GM12878 (cell line): ENCODE measurements around the gene SRXN1. TPM values are rescaled to one million over a fixed set of nuclear protein-coding genes. Genes with fewer than 3 reads are reported as not detected.

Source experiments
- ATAC-seq: fragments of 200-7000 bp; cut with Tn5 transposase; 3 replicates; pipeline ENCODE4 v1.9.1; 2020; ENCODE audit warnings: mild to moderate bottlenecking, moderate library complexity
- BruUV-seq: library from RNA; stranded (reverse); fragments of 400-500 nt; replicated peaks from 2 replicates; lab custom pipeline; 2021; lab: Mats Ljungman, UMichigan
- CTCF ChIA-PET: fragments of 300-600 bp; sonication (Branson Sonifier 250); formaldehyde crosslinking; extraction: SDS; loops from one replicate; lab custom pipeline; 2021; ENCODE audit warnings: inconsistent platforms; lab: Yijun Ruan, JAX
- POLR2A ChIA-PET: fragments of 350-600 bp; formaldehyde crosslinking; extraction: SDS; loops from one replicate; lab custom pipeline; 2021; ENCODE audit warnings: inconsistent platforms; lab: Charles Lee
- RAD21 ChIA-PET: fragments of 300-600 bp; sonication (Branson Sonifier 250); formaldehyde crosslinking; loops from one replicate; lab custom pipeline; 2023; ENCODE audit warnings: antibody characterized with exemption; ENCODE audit not compliant: unreplicated experiment; lab: Charles Lee
- SMC1A ChIA-PET: fragments of 300-600 bp; sonication (Branson Sonifier 250); formaldehyde crosslinking; loops from one replicate; lab custom pipeline; 2023; ENCODE audit not compliant: unreplicated experiment, uncharacterized antibody; lab: Charles Lee
- DNase-seq: peaks from one replicate; pipeline ENCODE4 v3.0.0-alpha.2; 2011; ENCODE audit warnings: low read depth, low spot score
- FAIRE-seq: peaks from 3 replicates; lab custom pipeline; 2011; peaks lifted over from hg19 to GRCh38; lab: Jason Lieb, UNC
- H2AFZ ChIP-seq: 2 replicates; pipeline ENCODE4 v1.6.0; 2011; ENCODE audit warnings: low read depth, low read length, control low read depth; ENCODE audit not compliant: control insufficient read depth
- H3K27ac ChIP-seq: 2 replicates; pipeline ENCODE4 v1.5.1; 2011; ENCODE audit warnings: control low read depth; ENCODE audit not compliant: control insufficient read depth, insufficient read depth
- H3K27me3 ChIP-seq, 2 experiments: replicated peaks in 1 of 2; 2 replicates each; pipeline versions ENCODE4 v1.6.0 to v1.6.1; 2011; ENCODE audit warnings: low read length in 1 of 2; ENCODE audit not compliant: control insufficient read depth in 2 of 2, insufficient read depth in 2 of 2
- H3K36me3 ChIP-seq, 2 experiments: 2 replicates each; pipeline ENCODE4 v1.5.1; 2011; ENCODE audit warnings: low read length in 1 of 2; ENCODE audit not compliant: control insufficient read depth in 2 of 2, insufficient read depth in 2 of 2
- H3K4me1 ChIP-seq: 2 replicates; pipeline ENCODE4 v1.6.1; 2011; ENCODE audit warnings: mild to moderate bottlenecking, low read length, moderate library complexity, mixed read lengths; ENCODE audit not compliant: control insufficient read depth, insufficient read depth
- H3K4me2 ChIP-seq: 2 replicates; pipeline ENCODE4 v1.6.0; 2011; ENCODE audit warnings: control low read depth; ENCODE audit not compliant: control insufficient read depth, insufficient read depth
- H3K4me3 ChIP-seq: fragments of 200-600 bp; sonication (generic); 2 replicates; pipeline ENCODE4 v1.5.1; 2016
- H3K79me2 ChIP-seq: 2 replicates; pipeline ENCODE4 v1.6.0; 2011; ENCODE audit warnings: low read length; ENCODE audit not compliant: control insufficient read depth, insufficient read depth
- H3K9ac ChIP-seq: 2 replicates; pipeline ENCODE4 v1.8.0; 2011; ENCODE audit warnings: low read length, control low read depth, mixed read lengths; ENCODE audit not compliant: control insufficient read depth, insufficient read depth
- H3K9me3 ChIP-seq: replicated peaks from 3 replicates; pipeline ENCODE4 v1.5.1; 2011; ENCODE audit warnings: mild to moderate bottlenecking, low read length; ENCODE audit not compliant: control insufficient read depth, insufficient read depth
- H4K20me1 ChIP-seq: 2 replicates; pipeline ENCODE4 v1.6.0; 2011; ENCODE audit not compliant: control insufficient read depth, insufficient read depth
- ATF2 ChIP-seq: IDR thresholded peaks from 2 replicates; pipeline ENCODE4 v1.6.1; 2012; ENCODE audit warnings: low read length, inconsistent platforms
- HSF1 ChIP-seq: fragments of 150-350 bp; IDR thresholded peaks from 2 replicates; pipeline ENCODE4 v1.6.1; 2014; ENCODE audit warnings: mild to moderate bottlenecking, low read depth, low read length
- KAT2A ChIP-seq: conservative IDR thresholded peaks from 2 replicates; pipeline ENCODE4 v1.6.1; 2011; ENCODE audit warnings: low read depth, low read length; ENCODE audit not compliant: control insufficient read depth
- NR2C2 ChIP-seq: IDR thresholded peaks from 2 replicates; pipeline ENCODE4 v1.6.1; 2011; ENCODE audit warnings: borderline replicate concordance, low read depth; ENCODE audit not compliant: control insufficient read depth, insufficient read length
- PBX3 ChIP-seq: IDR thresholded peaks from 2 replicates; pipeline ENCODE4 v1.6.1; 2011; ENCODE audit warnings: mild to moderate bottlenecking, low read depth, low read length, moderate library complexity; ENCODE audit not compliant: insufficient replicate concordance
- PML ChIP-seq: IDR thresholded peaks from 2 replicates; pipeline ENCODE4 v1.6.1; 2012; ENCODE audit warnings: low read length, inconsistent platforms
- POLR2A ChIP-seq: IDR thresholded peaks from 2 replicates; pipeline ENCODE4 v1.6.1; 2011; ENCODE audit warnings: low read depth, mild to moderate bottlenecking, low read length
- RCOR1 ChIP-seq: conservative IDR thresholded peaks from 2 replicates; pipeline ENCODE4 v1.6.1; 2012; ENCODE audit warnings: low read depth, low read length, improper control_type of control experiment
- SMAD1 ChIP-seq: fragments of 450-650 bp; IDR thresholded peaks from 2 replicates; pipeline ENCODE4 v1.6.1; 2018; ENCODE audit warnings: mild to moderate bottlenecking, low read depth; ENCODE audit not compliant: partially characterized antibody
- SMARCA5 ChIP-seq: fragments of 450-650 bp; IDR thresholded peaks from 2 replicates; pipeline ENCODE4 v1.6.1; 2017; ENCODE audit warnings: mild to moderate bottlenecking
- SREBF2 ChIP-seq: IDR thresholded peaks from 2 replicates; pipeline ENCODE4 v1.6.1; 2012; ENCODE audit warnings: mild to moderate bottlenecking, low read length
- SUZ12 ChIP-seq: fragments of 200-600 bp; sonication (generic); IDR thresholded peaks from one replicate; pipeline ENCODE4 v1.6.1; 2018; ENCODE audit warnings: antibody characterized with exemption, mild to moderate bottlenecking; ENCODE audit not compliant: unreplicated experiment
- ZNF384 ChIP-seq: IDR thresholded peaks from 2 replicates; pipeline ENCODE4 v1.6.1; 2012; ENCODE audit warnings: low read depth, mild to moderate bottlenecking, low read length, improper control_type of control experiment, borderline replicate concordance
- WGBS: methylation state at CpG from one replicate; pipeline ENCODE4 v1.1.6; 2016; ENCODE audit warnings: low lambda C conversion rate; ENCODE audit not compliant: insufficient replicate concordance, insufficient coverage; ENCODE audit errors: missing lambda C conversion rate; 5-methylcytosine and 5-hydroxymethylcytosine counted together
- in situ Hi-C: fragments of 300-500 bp; cut with MboI; formaldehyde crosslinking; loops from 9 replicates; pipeline ENCODE4 v1.14.3; 2018; ENCODE audit warnings: mixed read lengths
- intact Hi-C: fragments of 100-400 bp; cut with micrococcal nuclease; formaldehyde crosslinking; loops from one replicate; pipeline ENCODE4 v1.14.2; 2022; ENCODE audit not compliant: unreplicated experiment
- polyA plus RNA-seq, 11 experiments: library from polyadenylated mRNA; depleted of rRNA in 4 of 11; unstranded in 6 of 11; stranded (reverse) in 5 of 11; fragments of >200 nt; fragmentation: Nextera tagmentation in 4 of 11; fragmentation: Illumina TruSeq in 1 of 11; extraction: Ambion mirVana in 4 of 11; extraction: Trizol in 1 of 11; gene quantifications; 1 replicate in 1 of 11; 2 replicates in 10 of 11; pipeline versions ENCODE4 v1.2.1 to v1.2.3, GENCODE V29; 2011 to 2016; ENCODE audit warnings: inconsistent platforms in 2 of 11, missing spikeins in 2 of 11, low read depth in 1 of 11
- total RNA-seq, 4 experiments: library from RNA; depleted of rRNA in 3 of 4; stranded (reverse); fragments of >200 nt in 3 of 4; fragmentation: Illumina TruSeq in 1 of 4; extraction: Trizol in 1 of 4; gene quantifications; 2 replicates each; pipeline versions ENCODE4 v1.2.1 to v1.2.3, GENCODE V29; 2013 to 2021

SRXN1 gene
- total and polyA plus RNA-seq, 10 of the 15 experiments (the other 5 are each of a cell fraction or from before 2014, with no cell fraction given): 4.1 to 20.5 (median 15.6) TPM

- H3K27me3 ChIP-seq: no peaks in the 10 kb centered on the region; a peak in 2 of 4 replicates
- WGBS: 0% methylated on average over 1 of the region's 1 CpG
- ChIA-PET CTCF (interaction anchor here (1.0 to 1.7 kb wide), 3 partner anchors 22 to 128 kb away, joined by 3 to 6 read pairs (median 3); no protein-coding TSS in a partner anchor), SMC1A (no interaction called here), POLR2A (no interaction called here), RAD21 (no interaction called here)
- no peak for ATAC-seq
- no peak overlapping the region for H3K4me3 ChIP-seq
- TF ChIP-seq SREBF2: no peak
- TF ChIP-seq RCOR1: no peak
- TF ChIP-seq ATF2: no peak
- H3K4me2 ChIP-seq: no peak overlapping the region
- FAIRE-seq: no peak
- H3K36me3 ChIP-seq: no peaks in the 10 kb centered on the region
- no peak for DNase-seq
- in situ Hi-C loops: no loop called here
- intact Hi-C loops: no loop called here
- H3K79me2 ChIP-seq: no peaks in the 10 kb centered on the region
- no peak overlapping the region for H3K27ac ChIP-seq
- no peak overlapping the region for H3K9ac ChIP-seq
- no TSS peak for BruUV-seq
- H3K4me1 ChIP-seq: no peaks in the 10 kb centered on the region
- H2AFZ ChIP-seq: no peak overlapping the region
- no peaks in the 10 kb centered on the region for H3K9me3 ChIP-seq
- H4K20me1 ChIP-seq: no peaks in the 10 kb centered on the region
Measured at GRCh38 chr20:689947-690346, 36.9 kb upstream of the SRXN1 start.

- intact Hi-C loops (no loop called here), in situ Hi-C loops (no loop called here)
- Histone ChIP-seq H3K4me1 (no peaks in the 10 kb centered on the region), H3K79me2 (no peaks in the 10 kb centered on the region), H2AFZ (no peak overlapping the region), H3K27me3 (no peaks in the 10 kb centered on the region; a peak in 2 of 4 replicates), H3K27ac (no peak overlapping the region), H3K4me2 (no peak overlapping the region), H3K9ac (no peak overlapping the region), H3K4me3 (no peak overlapping the region), H3K36me3 (no peaks in the 10 kb centered on the region), H4K20me1 (no peaks in the 10 kb centered on the region), H3K9me3 (no peaks in the 10 kb centered on the region)
- POLR2A ChIA-PET: no interaction called here
- SMC1A ChIA-PET: no interaction called here
- ATAC-seq (no peak), DNase-seq (no peak), FAIRE-seq (no peak)
- 46% methylated on average over 6 of the region's 6 CpGs for WGBS
- RAD21 ChIA-PET: no interaction called here
- CTCF ChIA-PET: interaction anchor here (1.3 kb wide), 1 partner anchor 127 kb away, joined by 3 read pairs; no protein-coding TSS in a partner anchor
- BruUV-seq: no TSS peak
- TF ChIP-seq HSF1: no peak
- no peak for TF ChIP-seq PBX3
- TF ChIP-seq POLR2A: no peak
- TF ChIP-seq SMARCA5: no peak
- TF ChIP-seq KAT2A: no peak
- TF ChIP-seq NR2C2: no peak
- TF ChIP-seq ZNF384: no peak
- no peak for TF ChIP-seq SUZ12
- no peak for TF ChIP-seq PML
- no peak for TF ChIP-seq SMAD1
Measured at GRCh38 chr20:689348-689747, 36.3 kb upstream of the SRXN1 start.
